ENCODE data around the gene RGS9BP. TPM values are rescaled to one million over a fixed set of nuclear protein-coding genes. Genes with fewer than 3 reads are reported as not detected.

RGS9BP gene
- total RNA-seq, 1 experiment from 2014 or later = 0.85 TPM

DNA sequence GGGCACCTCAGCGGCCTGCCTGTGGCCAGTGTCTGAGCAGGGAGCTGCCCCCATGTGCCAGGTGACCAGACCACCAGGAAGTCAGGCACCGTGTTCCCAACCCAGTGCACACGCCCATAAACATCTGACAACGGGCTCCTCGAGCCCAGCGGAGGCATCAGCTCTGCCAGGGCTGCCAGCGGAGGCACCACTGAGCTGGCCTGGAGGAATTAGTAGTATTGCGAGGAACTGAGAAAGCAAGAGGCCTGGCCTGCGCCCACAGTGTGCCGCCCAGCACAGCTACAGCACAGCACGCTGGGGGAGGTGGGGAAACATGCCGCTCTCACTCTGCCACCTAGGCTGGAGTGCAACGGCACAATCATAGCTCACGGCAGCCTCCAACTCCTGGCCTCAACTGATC lies 45.3 kb upstream of the RGS9BP start:
- Histone ChIP-seq H3K4me1 (replicated peaks; ENCODE audit: insufficient read depth) (no peaks in the 10 kb centered on the region), H3K36me3 (ENCODE audit: low read depth) (no peaks in the 10 kb centered on the region), H3K27me3 (ENCODE audit: insufficient read depth, low read depth) (no peaks in the 10 kb centered on the region), H3K79me2 (ENCODE audit: low read depth) (no peaks in the 10 kb centered on the region), H3K27ac (no peak overlapping the region), H3K4me2 (no peak overlapping the region), H4K20me1 (ENCODE audit: insufficient read depth) (no peaks in the 10 kb centered on the region), H3K4me3 (no peak overlapping the region), H3F3A (ENCODE audit: insufficient read depth, low read depth) (no peaks in the 10 kb centered on the region), H3K9me3 (ENCODE audit: insufficient read depth, low read depth) (no peaks in the 10 kb centered on the region), H2AFZ (no peak overlapping the region), H3K9me2 (ENCODE audit: insufficient read depth) (no peaks in the 10 kb centered on the region)
- BruUV-seq (replicated peaks) = no TSS peak
- ChIA-PET CTCF (no interaction called here), POLR2A (ENCODE audit: unreplicated experiment) (no interaction called here)
- intact Hi-C loops (cut with micrococcal nuclease; ENCODE audit: unreplicated experiment) = no loop called here
- TF ChIP-seq EZH2 (IDR thresholded peaks at IDR 0.05; ENCODE audit: low read depth) = no peak
- TF ChIP-seq, protein P1, sequence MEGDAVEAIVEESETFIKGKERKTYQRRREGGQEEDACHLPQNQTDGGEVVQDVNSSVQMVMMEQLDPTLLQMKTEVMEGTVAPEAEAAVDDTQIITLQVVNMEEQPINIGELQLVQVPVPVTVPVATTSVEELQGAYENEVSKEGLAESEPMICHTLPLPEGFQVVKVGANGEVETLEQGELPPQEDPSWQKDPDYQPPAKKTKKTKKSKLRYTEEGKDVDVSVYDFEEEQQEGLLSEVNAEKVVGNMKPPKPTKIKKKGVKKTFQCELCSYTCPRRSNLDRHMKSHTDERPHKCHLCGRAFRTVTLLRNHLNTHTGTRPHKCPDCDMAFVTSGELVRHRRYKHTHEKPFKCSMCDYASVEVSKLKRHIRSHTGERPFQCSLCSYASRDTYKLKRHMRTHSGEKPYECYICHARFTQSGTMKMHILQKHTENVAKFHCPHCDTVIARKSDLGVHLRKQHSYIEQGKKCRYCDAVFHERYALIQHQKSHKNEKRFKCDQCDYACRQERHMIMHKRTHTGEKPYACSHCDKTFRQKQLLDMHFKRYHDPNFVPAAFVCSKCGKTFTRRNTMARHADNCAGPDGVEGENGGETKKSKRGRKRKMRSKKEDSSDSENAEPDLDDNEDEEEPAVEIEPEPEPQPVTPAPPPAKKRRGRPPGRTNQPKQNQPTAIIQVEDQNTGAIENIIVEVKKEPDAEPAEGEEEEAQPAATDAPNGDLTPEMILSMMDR (conservative IDR thresholded peaks at IDR 0.05) = no peak
- no peak for DNase-seq

DNA sequence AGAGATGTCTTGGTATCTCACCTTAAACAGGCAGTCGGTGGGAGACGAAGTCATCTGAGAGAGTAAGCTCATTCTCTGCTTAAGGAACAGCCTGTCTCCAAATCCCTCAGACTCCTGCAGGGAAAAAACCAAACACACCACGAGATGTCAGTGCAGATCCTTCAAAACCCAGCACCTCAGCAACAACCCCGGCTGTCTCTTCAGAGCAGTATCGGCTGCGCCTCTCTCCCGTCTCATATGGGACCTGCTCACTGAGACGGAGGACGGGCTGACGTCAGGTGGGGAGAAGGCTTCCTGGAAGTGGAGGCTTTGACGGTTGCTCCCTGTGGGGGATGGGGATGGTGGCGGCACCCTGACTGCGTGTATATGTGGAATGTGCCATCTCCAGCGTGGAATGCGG lies 44.3 kb upstream of the RGS9BP start:
- Histone ChIP-seq H3K27me3 (ENCODE audit: insufficient read depth, low read depth) (no peaks in the 10 kb centered on the region), H3K9me3 (ENCODE audit: insufficient read depth, low read depth) (no peaks in the 10 kb centered on the region), H3F3A (ENCODE audit: insufficient read depth, low read depth) (no peaks in the 10 kb centered on the region), H3K4me2 (no peak overlapping the region), H3K9me2 (ENCODE audit: insufficient read depth) (no peaks in the 10 kb centered on the region), H4K20me1 (ENCODE audit: insufficient read depth) (no peaks in the 10 kb centered on the region), H3K36me3 (ENCODE audit: low read depth) (no peaks in the 10 kb centered on the region), H3K27ac (no peak overlapping the region), H3K4me1 (replicated peaks; ENCODE audit: insufficient read depth) (no peaks in the 10 kb centered on the region), H3K4me3 (no peak overlapping the region), H3K79me2 (ENCODE audit: low read depth) (no peaks in the 10 kb centered on the region), H2AFZ (no peak overlapping the region)
- intact Hi-C loops (cut with micrococcal nuclease; ENCODE audit: unreplicated experiment) = no loop called here
- TF ChIP-seq EZH2 (IDR thresholded peaks at IDR 0.05; ENCODE audit: low read depth) = no peak
- TF ChIP-seq, protein P1 (conservative IDR thresholded peaks at IDR 0.05) = no peak
- BruUV-seq (replicated peaks) = no TSS peak
- DNase-seq = no peak
- ChIA-PET CTCF (no interaction called here), POLR2A (ENCODE audit: unreplicated experiment) (no interaction called here)

DNA sequence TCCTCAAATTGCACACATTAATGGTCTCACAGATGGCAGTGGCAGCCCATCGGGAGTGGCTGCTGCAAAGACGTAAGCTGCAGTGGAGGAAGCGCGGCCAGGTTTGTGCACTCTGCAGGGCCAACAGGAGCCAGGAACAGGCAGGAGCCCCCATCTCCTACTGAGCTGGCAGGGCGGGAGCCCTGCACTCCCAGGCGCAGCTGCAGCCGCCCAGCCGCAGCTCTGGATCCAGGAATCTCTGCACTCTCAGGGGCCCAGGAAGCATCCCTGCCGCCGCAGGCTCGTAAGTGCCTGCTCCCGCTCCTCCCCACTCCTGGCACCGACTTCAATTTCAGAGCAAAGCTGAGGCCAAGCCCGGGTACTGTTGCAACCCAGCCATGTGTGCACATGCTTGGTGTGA lies 38.2 kb upstream of the RGS9BP start:
- ChIA-PET CTCF (no interaction called here), POLR2A (ENCODE audit: unreplicated experiment) (no interaction called here)
- H3K4me3 ChIP-seq = no peak overlapping the region
- H2AFZ ChIP-seq = no peak overlapping the region
- intact Hi-C loops (cut with micrococcal nuclease; ENCODE audit: unreplicated experiment) = no loop called here
- H4K20me1 ChIP-seq (ENCODE audit: insufficient read depth) = no peaks in the 10 kb centered on the region
- H3F3A ChIP-seq (ENCODE audit: insufficient read depth, low read depth) = no peaks in the 10 kb centered on the region
- no peaks in the 10 kb centered on the region for H3K9me3 ChIP-seq (ENCODE audit: insufficient read depth, low read depth)
- H3K4me2 ChIP-seq = no peak overlapping the region
- H3K27me3 ChIP-seq (ENCODE audit: insufficient read depth, low read depth) = no peaks in the 10 kb centered on the region
- TF ChIP-seq EZH2 (IDR thresholded peaks at IDR 0.05; ENCODE audit: low read depth) = no peak
- TF ChIP-seq, protein P1 (conservative IDR thresholded peaks at IDR 0.05) = no peak
- H3K79me2 ChIP-seq (ENCODE audit: low read depth) = no peaks in the 10 kb centered on the region
- no peak for DNase-seq
- no peak overlapping the region for H3K27ac ChIP-seq
- H3K36me3 ChIP-seq (ENCODE audit: low read depth) = no peaks in the 10 kb centered on the region
- no TSS peak for BruUV-seq (replicated peaks)
- no peaks in the 10 kb centered on the region for H3K9me2 ChIP-seq (ENCODE audit: insufficient read depth)
- H3K4me1 ChIP-seq (replicated peaks; ENCODE audit: insufficient read depth) = no peaks in the 10 kb centered on the region
